HK-2 (cell line): ENCODE results near the gene FREM1.
A peak's percentile ranks its signal among the peaks of the same experiment; 100 is the strongest.

Experiments
- DNase-seq: peaks from one replicate; pipeline ENCODE4 v3.0.0-alpha.2; 2018; ENCODE audit not compliant: unreplicated experiment

The FREM1 gene

DNA sequence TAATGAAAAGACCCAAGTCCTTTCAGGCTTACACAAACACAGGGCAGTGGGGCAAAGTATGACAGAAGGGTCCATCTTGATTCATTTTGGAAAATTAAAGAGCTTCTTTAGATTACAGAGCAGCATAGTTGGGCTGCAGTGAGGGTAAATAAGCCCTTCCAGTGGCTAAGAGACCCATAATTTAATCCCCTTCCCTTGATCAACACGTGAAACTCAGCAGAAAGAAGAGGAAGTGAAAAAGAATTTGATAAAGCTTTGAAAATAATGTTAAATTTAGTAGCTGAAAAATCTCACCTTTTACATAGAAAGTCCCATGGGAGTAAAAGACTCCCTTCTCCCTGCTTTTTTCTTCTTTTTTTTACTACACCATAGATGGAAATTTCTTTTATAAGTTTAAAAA, 87.6 kb downstream of the FREM1 start:
- DNase-seq: no peak

DNA sequence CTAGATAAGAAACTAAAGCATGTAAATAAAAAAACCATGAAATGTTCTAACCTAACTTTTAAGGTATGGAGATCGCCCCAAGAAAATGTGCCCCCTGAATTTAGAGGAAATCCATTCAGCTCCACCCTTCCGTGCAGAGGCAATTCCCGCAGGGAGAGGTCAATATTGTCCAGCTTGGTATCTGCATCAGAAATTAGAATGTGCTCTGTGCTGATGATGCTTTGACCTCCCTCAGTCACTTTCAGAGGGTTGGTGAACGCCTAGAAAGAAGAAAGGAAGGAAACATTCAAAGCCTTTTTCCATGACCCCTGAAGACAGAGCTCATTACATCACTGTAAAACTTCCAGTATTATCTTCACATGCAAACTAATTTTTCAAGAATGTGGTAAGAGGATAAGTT, 91.0 kb downstream of the FREM1 start:
- no peak for DNase-seq

DNA sequence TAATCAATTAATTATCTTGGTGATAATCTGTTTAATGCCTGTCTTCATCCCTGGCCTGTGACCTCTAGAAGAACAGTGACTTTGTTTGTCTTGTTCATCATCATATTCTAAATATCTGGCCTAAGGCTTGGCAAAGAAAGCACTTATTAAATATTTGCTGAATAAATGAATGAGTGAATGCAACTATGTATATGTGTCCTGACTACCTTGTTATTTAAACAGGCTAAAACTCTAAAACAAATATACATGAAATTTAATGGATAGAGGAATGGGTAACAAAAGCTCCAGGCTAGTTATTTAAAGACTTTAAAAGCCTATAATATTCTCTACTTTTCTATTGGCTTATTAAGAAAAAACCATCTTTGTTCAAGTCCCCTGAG, 96.0 kb downstream of the FREM1 start:
- no peak for DNase-seq

DNA sequence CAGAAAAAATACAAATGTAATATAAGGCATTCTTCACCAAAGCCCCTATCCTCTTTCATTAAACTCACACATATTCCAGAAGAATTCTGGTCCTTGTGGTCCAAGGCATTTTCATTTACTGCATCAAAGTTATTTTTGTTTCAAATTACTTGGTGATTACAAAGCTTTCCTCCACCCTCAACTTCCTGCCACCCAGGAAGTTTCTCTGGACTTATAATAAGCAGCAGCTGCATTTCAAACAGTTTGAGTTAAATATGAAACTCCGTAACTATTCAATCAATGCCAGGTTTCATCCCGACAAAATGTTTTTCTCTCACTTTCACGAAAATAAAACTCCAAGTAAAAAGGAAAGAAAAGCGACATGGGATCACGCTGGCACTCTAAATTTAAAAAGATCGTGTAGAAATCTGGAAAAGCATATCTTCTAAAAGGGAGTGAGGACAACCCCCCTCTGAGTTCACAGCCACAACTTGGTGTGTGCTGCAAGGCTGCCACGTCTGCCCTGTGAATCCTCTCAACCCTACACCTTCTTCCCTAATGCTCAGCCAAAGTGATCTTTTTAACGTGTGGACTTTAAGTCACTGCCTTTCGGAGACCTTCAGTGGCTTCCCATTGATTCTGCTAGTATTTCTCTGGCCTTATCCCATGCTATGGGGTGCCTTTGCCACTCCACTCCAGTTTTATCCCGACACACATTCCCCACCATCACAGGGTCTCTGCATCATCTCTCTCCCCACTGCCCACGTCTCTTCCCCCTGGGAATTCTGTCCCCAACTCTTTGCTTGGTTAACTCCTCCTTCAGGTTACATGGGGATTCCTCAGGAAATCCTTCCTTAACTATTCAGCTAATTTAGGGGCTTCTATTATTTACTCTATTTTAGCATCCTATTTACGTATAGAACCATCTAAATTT, 96.6 kb downstream of the FREM1 start:
- DNase-seq: no peak

DNA sequence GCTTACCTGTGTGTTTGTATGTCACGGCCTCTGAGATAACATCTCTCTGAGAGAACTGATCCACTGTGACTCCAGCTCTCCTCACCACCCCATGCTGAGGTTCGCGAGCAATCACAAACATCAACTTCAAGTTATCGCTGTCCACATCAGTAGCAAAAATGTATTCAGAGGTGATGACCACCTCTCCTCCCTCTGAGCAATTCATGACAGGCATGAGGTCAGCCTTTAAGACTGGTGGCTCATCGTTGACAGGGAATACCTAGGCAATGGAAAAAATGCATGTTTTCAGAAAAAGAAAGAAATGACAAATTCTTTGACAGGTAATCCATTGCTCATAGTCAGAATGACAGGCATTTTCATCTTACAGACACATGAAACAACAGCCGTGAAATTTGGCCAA, 97.4 kb downstream of the FREM1 start:
- no peak for DNase-seq

DNA sequence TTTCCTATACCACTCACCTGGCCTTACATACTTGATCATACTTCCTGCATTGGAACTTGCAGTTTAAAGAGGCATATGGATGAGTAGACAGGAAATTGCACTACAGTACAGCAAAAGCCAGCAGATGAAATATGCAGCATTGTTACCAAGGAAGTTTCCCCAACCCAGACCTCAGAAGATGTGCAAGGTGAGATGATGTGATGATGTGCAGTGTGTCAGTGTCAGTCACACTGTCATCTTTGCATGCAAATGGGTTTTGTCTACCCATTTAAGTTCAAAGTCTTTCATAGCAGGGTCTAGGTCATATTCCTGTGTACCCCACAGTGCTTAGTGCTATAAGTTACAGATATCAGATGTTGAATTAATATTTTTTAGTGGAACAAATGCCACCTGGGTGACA, 98.4 kb downstream of the FREM1 start:
- no peak for DNase-seq

DNA sequence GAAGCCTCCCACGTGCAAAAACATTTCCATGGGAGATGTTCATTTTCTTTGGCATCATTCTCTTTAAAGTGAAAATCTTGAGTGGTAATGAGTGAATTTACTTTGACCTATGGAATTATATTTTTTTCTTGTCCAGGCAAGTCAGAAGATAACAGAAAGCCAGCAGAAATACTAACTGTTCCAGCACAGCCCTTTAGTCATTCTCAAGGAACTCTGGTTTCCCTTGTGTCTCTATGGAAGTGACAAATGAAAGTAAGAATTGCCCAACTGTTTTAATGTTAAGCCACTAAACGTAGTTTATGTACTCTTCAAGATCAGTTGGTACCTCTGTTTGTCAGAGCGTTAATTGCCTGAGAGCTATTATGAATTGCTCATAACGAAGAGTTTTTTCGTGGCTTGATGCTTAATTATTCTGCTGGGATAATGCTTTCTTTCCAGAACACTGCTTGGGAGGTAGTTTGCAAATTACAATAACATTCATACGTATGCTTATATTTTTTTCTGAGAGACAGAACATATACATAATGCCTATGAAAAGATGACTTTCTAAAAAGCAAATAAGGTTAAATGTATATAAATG, 103.2 kb downstream of the FREM1 start:
- no peak for DNase-seq

DNA sequence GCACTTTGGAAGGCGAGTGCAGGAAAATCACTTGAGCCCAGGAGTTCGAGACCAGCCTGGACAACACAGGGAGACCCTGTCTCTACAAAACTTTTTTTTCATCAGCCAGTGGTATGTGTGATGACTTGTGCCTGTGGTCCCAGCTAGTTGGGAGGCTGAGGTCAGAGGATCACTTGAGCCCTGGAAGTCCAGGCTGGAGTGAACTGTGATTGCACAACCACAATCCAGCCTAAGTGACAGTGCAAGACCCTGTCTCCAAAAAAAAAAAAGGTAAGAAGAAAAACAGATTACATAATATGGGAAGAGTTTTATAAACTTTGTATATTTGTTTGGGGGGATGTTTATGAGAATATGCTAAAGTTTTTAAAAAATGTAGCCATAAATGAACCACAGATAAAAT, 111.2 kb downstream of the FREM1 start:
- DNase-seq: no peak

DNA sequence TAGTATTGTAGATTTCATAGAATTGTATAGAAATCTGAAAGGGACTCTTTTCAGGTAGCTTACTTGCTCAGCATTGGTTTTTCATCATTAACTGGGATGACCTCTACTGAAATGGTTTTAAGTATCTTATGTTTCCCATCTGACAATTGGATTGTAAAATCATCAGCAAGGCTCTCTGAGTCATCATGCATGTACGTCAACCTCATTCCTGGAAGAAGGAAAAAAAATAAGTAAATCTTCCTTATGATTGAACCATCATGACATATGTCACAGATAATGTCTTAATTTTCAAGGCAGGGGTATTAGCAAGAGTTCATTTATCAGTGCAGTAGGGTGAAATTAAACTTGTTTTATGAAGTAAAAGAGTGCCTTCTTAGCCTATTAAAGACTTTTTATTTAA, 112.8 kb downstream of the FREM1 start:
- DNase-seq: no peak

DNA sequence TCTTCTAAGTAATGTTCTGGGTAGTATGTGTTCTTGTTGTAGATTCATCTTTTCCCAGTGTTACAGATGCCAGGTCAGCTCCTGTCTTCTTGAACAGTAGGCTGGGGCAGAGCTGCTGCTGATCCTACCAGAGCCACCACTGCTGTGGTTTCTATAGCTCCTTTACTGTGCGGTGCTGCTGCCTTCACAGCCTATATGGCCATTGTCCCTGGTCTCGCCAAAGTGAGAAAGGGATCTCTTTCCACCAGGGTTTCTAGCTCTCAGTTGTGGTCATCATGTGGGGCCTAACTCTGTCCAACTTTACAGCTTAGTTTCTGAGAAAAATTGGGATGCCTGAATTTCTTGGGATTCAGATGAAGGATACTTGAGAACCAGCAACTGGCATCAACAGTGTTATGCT, 116.8 kb downstream of the FREM1 start:
- DNase-seq: no peak

DNA sequence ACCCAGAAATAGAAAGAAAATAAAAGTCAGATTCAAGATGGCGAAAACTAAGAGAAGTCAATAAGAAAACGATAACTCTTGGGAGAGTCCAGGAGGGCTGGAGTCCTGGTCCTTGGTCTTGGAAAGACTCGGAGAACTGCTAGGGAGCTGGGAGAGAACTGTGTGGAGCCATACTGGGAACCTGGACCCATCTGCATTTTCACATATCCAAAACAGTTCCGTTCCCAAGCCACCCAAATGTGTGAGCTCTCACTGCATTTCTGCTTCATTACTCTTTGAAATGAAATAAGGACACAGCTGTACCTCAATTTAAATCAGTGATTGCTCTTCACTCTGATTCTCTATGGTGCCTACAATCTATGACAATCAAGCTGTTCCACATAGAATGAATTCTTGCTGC, 119.6 kb downstream of the FREM1 start:
- no peak for DNase-seq

DNA sequence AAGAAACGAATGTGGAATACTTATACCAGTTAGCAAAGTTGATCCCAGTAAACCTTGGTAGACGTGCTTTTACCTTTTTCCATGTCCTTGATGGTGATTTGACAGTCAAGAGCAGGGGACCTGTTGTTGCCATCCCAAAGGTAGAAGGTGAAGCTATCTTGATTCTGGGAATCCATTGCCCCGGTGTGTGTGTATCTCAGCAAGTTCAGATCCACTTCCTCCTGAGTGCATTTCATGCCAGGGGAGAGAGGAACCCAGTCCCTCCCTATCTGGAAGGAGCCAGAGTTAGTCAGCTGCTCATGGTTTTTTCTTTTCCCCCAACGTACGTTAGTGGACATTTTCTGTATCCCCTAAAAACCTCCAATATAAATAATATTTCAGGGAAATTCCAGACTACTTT, 121.4 kb downstream of the FREM1 start:
- no peak for DNase-seq

DNA sequence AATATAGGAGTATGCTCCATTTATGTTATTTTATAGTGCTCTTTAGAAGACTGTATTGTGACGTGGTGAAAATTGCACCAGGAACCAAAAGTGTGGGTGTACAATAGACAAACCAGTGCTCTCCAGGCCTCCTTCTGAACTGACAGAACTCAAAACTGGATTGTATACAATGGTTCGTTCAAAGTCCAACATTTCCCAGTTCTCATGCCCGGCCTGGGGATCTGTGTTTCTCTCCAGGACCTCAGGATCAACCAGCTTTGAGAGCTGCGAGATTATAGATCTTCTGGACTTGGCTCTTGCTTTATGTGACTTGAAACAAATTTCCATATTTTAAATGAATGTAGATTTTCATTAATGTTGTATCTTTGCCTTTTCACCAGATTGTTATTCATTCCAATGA, 126.9 kb downstream of the FREM1 start:
- DNase-seq: no peak

DNA sequence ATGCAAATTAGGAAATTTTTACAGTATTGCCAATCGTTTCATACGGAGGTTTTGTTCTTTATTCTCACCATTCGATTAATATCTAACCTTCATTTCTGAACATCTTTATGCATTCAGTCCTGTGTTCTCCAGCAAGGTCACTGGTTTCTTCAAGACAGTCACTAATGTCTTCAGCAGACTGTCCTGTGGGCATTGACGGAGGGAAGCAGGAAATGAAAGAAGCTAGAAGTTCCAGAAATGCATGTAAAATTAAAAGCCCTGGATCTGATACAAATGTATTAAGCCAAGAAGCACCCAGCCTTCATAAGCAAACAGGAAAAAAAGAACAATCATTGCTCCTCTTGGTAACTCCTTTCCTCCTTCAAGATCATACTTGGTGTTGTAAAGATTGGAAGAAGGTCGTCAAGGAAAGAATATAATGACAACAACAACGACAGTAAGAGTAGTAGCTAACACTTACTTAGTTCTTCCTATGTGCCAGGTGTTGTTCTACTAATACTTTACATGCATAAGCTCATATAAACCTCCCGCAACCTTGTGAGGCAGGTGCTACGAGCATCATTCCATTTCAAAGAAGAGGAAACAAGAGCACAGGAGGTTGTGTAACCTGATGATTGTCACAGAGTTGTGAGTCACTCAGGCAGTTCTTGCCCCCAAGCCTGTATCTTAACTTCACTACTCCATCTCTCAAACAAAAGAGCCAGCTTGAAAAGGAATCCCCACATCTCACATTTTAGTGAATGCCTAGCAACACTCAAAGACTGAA, 127.8 kb downstream of the FREM1 start:
- DNase-seq: no peak

DNA sequence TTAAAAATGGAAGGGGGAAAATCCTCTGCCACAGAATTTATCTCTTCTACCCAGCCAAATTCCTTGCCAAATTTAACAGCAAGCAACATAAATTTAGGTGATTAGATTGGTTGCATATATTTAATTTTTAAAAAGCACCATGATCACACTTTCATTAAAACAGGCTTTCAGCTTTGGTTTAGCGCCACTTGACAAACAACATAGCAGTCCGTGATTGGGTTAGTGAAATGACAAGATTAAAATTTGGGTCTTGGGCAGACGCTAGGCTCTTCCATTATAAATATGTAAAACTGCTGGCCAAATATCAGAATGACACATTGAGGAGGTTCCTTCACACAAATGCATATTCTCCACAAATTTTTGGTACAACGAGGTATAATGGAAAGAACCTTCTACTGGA, 129.5 kb downstream of the FREM1 start:
- DNase-seq: no peak

DNA sequence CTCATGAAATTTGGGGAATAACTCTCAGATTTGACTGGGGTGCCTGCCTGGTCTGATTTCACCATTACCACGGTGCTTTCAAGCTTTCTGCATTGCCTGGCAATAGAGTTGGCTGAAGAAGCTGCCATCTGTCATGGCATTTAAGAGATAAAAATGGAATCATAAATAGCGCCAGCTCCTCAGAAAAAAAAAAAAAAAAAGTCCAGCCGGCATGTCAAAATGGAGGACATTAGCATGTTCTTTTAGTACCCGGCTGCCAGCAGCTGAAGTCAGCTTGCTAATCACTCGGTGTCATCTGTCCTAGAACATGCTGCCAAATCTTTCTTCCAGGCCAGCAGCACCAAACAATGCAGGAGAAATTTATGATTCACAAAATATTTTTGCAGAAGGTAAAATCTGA, 130.0 kb downstream of the FREM1 start:
- DNase-seq: no peak

DNA sequence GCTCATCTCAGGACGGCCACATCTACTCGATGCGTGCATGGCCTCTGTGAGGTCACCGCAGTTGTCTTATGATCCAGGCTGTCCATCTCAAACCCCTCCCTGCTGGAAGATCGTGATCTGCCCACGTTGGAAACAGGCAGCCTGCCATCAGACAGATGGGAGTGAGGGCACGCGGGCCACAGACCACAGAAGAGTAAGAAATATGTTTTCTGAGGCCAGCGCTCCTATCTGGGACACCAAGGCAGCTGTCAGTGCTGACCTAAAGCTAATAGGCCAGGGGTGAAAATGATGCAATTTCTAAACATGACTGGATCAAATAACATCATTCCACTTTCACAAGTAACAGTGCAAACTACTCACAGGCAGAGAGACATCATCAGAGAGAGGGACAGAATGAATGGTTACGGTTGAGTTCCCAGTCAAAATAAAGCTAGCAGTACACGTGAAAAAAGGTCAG, 130.6 kb downstream of the FREM1 start:
- no peak for DNase-seq

DNA sequence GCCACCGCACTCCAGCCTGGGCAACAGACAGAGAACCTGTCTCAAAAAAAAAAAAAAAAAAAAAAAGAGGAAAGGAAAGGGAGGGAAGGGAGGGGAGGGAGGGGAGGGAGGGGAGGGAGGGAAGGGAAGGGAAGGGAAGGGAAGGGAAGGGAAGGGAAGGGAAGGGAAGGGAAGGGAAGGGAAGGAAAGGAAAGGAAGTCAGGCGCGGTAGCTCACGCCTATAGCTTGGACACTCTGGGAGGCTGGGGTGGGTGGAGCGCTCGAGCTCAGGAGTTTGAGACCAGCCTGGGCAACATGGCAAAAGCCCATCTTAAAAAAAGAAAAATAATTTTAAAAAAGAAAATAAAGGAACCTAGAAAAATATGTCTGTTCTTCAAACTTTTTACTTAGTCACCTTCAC, 131.7 kb downstream of the FREM1 start:
- no peak for DNase-seq

DNA sequence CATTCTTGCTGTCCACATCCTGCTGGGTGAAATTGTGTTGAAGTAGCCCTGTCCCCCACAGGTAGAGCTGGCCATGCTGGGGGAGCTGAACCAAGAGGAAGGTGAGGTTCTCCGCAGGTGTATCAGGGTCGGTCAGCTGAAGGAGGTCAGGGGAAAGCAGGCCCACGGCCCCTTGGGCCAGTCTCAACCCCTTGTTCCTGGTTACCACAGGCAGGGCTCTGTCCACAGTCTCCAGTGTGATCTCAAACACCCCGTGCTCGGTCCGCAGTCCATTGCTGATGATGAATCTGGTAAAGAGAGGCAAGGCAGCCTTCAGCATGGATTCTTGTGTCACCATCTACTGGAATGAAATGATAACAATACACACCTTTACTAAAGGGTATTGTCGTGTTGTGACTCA, 134.3 kb downstream of the FREM1 start:
- no peak for DNase-seq

DNA sequence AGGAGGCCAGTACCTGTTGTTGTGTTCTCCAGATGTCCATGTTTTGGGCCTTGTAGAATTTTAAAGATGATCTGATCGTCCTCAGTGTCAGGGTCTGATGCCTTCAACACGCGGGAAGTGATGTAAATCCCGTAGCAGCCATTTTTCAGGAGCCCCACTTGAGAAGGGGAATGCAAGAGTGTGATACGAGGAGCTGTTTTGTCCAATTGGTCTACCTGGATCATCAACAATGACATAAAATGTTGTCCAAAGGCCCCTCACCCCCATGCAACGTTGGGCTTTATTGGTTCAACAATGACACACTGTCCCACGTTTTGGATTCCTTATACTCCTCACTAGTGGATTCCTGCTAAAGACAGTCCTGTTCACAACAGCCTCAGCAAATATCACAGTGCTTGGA, 139.6 kb downstream of the FREM1 start:
- no peak for DNase-seq

DNA sequence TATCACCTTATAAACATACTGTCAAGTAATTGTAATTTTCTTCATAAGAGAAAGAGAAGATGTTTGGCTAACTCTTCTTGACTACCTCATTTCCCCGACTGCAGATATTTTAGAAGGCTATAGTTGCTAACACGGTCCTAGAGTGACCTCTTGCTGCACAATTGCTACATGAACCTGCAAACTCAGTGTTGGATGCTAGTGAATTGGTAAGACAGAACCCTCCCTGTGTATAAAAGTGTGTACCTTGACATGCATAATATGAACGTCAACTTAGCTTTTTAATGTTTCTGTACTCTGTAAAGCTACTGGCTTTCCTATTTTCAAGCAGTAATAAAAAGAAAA, 141.0 kb downstream of the FREM1 start:
- no peak for DNase-seq

DNA sequence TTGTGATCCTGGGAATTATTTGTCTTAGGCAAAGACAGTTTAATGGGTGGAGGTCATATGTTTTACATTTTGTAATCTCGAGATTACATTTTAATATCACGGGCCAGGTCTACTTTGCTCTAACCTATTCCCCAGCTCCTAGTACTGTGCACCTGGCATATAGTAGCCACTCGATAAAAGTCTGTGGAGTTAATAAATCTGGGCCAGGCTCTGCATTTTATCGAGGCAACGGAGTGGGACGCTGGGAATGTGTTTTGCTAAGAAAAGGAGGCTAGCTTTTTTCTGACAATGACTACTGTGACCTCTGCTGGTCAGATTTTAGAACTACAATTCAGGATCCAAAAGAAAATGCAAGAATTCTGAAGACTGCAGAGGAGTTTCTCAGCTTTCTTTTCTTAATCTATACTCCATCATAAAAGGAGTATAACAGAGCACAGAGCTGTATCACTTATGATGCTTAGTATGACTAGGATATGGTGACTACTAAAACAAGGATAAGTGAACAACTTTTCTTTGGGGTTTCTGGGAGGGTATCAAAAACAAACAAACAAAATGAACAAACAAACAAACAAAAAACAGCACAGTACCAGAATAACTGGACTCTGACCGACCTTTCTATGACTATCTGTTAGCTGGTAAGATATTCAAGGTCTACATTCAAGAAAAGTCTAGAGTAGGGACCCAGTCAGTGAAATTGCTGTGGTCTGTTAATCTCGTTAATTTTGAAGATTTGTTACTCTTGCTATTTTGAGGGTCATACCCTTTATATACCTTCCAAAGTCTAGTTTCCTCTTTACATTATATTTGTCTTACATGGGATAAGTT, 141.6 kb downstream of the FREM1 start:
- DNase-seq: peak; percentile 4
